H1 (cell line): ENCODE results near the gene OTOF.
A peak's percentile ranks its signal among the peaks of the same experiment; 100 is the strongest.

ENCODE experiments used
- EZH2 ChIP-seq: fragments of 200-600 bp; sonication (generic); IDR thresholded peaks from 2 replicates; pipeline ENCODE4 v1.7.1; 2012; ENCODE audit warnings: low read depth, mild to moderate bottlenecking, moderate library complexity, low read length, inconsistent platforms; ENCODE audit not compliant: severe bottlenecking
- JUND ChIP-seq: IDR thresholded peaks from 2 replicates; pipeline ENCODE4 v1.6.1; 2011; ENCODE audit warnings: mild to moderate bottlenecking, improper control_type of control experiment, low read length
- MAFK ChIP-seq: IDR thresholded peaks from 2 replicates; pipeline ENCODE4 v1.6.1; 2012; ENCODE audit warnings: low read depth, mild to moderate bottlenecking, improper control_type of control experiment, low read length
- POLR2A ChIP-seq, 2 experiments: IDR thresholded peaks; 1 replicate in 1 of 2; 2 replicates in 1 of 2; pipeline ENCODE4 v1.6.1; 2011; ENCODE audit warnings: low read depth in 2 of 2, low read length in 2 of 2, mild to moderate bottlenecking in 2 of 2; ENCODE audit errors: control extremely low read depth in 1 of 2
- RBBP5 ChIP-seq: IDR thresholded peaks from 2 replicates; pipeline ENCODE4 v1.7.1; 2012; ENCODE audit warnings: low read depth, mild to moderate bottlenecking, inconsistent platforms, low read length, moderate library complexity, borderline replicate concordance
- ZNF274 ChIP-seq: IDR thresholded peaks from 2 replicates; pipeline ENCODE4 v1.7.0; 2012; ENCODE audit warnings: low read length, borderline replicate concordance; ENCODE audit errors: extremely low read depth
- TF ChIP-seq, protein P1 (sequence below), 3 experiments: IDR thresholded peaks; 1 replicate in 2 of 3; 2 replicates in 1 of 3; pipeline versions ENCODE4 v1.5.1 to v1.6.1; 2011; ENCODE audit warnings: low read length in 3 of 3, mild to moderate bottlenecking in 3 of 3, inconsistent platforms in 2 of 3, low read depth in 1 of 3, moderate library complexity in 1 of 3; ENCODE audit not compliant: insufficient read depth in 1 of 3; ENCODE audit errors: control extremely low read depth in 1 of 3
- TF ChIP-seq, protein P2 (sequence below): IDR thresholded peaks from 2 replicates; pipeline ENCODE4 v1.6.1; 2011; ENCODE audit warnings: low read length, improper control_type of control experiment
- TF ChIP-seq, protein P3 (sequence below): IDR thresholded peaks from 2 replicates; pipeline ENCODE4 v1.6.1; 2012; ENCODE audit warnings: low read length, inconsistent platforms

DNA sequence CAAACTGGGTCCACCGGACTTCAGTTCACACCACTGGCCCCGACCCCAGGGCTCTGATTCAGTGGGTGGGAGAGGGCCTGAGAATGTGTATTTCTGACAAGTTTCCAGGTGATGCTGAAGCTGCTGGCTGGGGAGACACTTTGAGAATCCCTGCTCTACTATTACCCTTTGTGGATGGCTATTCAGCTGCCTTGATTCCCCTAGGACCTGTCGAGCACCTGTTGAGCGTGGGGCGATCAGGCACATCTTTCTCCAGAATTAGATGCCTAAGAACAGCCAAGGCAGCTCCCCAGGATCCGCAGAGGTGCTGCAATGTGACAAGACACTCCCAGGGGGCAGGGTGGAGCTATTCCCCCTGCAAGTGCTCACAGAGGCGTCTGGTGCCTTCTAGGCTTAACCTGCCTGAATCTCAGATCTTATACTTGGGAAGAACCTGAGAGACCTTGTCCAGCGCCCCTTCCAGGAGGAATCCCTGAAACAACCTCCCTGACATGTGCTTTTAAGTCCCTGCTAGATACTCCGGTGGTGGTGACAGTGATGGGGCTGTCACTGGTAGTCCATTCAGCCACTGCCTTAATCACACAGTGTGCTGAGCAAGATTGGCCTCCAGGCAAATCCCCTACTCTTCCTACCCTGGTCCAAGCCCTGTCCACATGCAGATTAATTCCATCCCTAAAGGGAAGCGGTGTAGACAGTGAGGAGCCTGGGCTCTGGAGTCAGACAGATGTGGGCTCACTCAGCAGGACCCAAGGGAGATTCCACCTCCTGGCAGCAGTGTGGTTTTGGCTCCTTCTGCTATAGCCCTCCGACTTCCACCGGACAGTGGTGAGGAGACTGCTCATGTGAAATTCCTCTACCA is 43.4 kb upstream of the OTOF start:
- no peak for TF ChIP-seq MAFK
- TF ChIP-seq, protein P1, sequence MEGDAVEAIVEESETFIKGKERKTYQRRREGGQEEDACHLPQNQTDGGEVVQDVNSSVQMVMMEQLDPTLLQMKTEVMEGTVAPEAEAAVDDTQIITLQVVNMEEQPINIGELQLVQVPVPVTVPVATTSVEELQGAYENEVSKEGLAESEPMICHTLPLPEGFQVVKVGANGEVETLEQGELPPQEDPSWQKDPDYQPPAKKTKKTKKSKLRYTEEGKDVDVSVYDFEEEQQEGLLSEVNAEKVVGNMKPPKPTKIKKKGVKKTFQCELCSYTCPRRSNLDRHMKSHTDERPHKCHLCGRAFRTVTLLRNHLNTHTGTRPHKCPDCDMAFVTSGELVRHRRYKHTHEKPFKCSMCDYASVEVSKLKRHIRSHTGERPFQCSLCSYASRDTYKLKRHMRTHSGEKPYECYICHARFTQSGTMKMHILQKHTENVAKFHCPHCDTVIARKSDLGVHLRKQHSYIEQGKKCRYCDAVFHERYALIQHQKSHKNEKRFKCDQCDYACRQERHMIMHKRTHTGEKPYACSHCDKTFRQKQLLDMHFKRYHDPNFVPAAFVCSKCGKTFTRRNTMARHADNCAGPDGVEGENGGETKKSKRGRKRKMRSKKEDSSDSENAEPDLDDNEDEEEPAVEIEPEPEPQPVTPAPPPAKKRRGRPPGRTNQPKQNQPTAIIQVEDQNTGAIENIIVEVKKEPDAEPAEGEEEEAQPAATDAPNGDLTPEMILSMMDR (IDR thresholded peaks at IDR 0.05; ENCODE audit: control extremely low read depth in 1 of 3, insufficient read depth in 1 of 3, low read depth in 1 of 3, low read length in 3 of 3): peak; percentile 78 to 81 (median 81)
- no peak for TF ChIP-seq POLR2A (IDR thresholded peaks at IDR 0.05; ENCODE audit: control extremely low read depth in 1 of 2, low read depth in 2 of 2, low read length in 2 of 2)
- TF ChIP-seq ZNF274: no peak
- TF ChIP-seq, protein P2, sequence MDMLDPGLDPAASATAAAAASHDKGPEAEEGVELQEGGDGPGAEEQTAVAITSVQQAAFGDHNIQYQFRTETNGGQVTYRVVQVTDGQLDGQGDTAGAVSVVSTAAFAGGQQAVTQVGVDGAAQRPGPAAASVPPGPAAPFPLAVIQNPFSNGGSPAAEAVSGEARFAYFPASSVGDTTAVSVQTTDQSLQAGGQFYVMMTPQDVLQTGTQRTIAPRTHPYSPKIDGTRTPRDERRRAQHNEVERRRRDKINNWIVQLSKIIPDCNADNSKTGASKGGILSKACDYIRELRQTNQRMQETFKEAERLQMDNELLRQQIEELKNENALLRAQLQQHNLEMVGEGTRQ: no peak
- TF ChIP-seq RBBP5: no peak
- TF ChIP-seq EZH2: no peak
- TF ChIP-seq, protein P3, sequence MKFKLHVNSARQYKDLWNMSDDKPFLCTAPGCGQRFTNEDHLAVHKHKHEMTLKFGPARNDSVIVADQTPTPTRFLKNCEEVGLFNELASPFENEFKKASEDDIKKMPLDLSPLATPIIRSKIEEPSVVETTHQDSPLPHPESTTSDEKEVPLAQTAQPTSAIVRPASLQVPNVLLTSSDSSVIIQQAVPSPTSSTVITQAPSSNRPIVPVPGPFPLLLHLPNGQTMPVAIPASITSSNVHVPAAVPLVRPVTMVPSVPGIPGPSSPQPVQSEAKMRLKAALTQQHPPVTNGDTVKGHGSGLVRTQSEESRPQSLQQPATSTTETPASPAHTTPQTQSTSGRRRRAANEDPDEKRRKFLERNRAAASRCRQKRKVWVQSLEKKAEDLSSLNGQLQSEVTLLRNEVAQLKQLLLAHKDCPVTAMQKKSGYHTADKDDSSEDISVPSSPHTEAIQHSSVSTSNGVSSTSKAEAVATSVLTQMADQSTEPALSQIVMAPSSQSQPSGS: no peak
- TF ChIP-seq JUND: no peak
